Osteocyte (in vitro differentiated cells): ENCODE measurements around the gene CLEC4F. TPM values are rescaled to one million over a fixed set of nuclear protein-coding genes. Genes with fewer than 3 reads are reported as not detected.

Experiments
- DNase-seq: peaks from one replicate; pipeline ENCODE4 v3.0.0; 2021; ENCODE audit warnings: mixed read lengths; ENCODE audit not compliant: unreplicated experiment; ENCODE audit errors: extremely low spot score
- H3K27ac Mint-ChIP-seq: one replicate; pipeline ENCODE4 v1.8.0; 2021; ENCODE audit warnings: mild to moderate bottlenecking, mixed read lengths; ENCODE audit not compliant: unreplicated experiment
- H3K27me3 Mint-ChIP-seq: one replicate; pipeline ENCODE4 v1.8.0; 2021; ENCODE audit warnings: mixed read lengths; ENCODE audit not compliant: unreplicated experiment
- H3K36me3 Mint-ChIP-seq: one replicate; pipeline ENCODE4 v1.8.0; 2021; ENCODE audit warnings: mixed read lengths; ENCODE audit not compliant: unreplicated experiment
- H3K4me1 Mint-ChIP-seq: one replicate; pipeline ENCODE4 v1.8.0; 2021; ENCODE audit warnings: mixed read lengths; ENCODE audit not compliant: unreplicated experiment
- H3K4me3 Mint-ChIP-seq: one replicate; pipeline ENCODE4 v1.8.0; 2021; ENCODE audit warnings: mild to moderate bottlenecking, moderate library complexity, mixed read lengths; ENCODE audit not compliant: unreplicated experiment
- H3K9me3 Mint-ChIP-seq: one replicate; pipeline ENCODE4 v1.8.0; 2021; ENCODE audit warnings: mixed read lengths; ENCODE audit not compliant: unreplicated experiment
- CTCF ChIP-seq: fragments of 200-600 bp; sonication (generic); IDR thresholded peaks from 2 replicates; pipeline ENCODE4 v1.5.0; 2021; ENCODE audit warnings: antibody characterized with exemption, mild to moderate bottlenecking, moderate library complexity
- total RNA-seq: library from RNA; stranded (reverse); gene quantifications from 2 replicates; pipeline ENCODE4 v1.2.1, GENCODE V29; 2021

The CLEC4F gene
- total RNA-seq, 1 donor from 2014 or later = not detected

DNA sequence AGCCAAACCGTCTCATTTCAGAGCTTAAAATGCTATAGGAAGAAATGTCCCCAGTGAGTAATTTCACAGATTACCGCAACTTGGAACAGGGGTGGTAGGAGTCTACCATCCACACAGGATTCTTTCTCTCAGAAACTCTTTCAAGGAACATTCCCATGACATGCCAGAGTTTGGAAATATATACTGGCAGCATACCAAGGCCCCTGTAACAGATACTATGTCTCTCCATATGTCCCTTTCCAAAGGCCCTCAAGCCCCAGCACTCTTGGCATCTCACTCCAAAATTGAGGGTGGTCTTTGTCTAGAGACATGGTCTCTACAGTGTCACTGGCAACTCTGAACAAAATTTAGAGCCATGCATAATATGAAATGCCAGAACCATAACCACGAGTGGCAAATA is 40.9 kb downstream of the CLEC4F start:
- Mint-ChIP-seq H3K4me3 (no peak overlapping the region), H3K9me3 (no peaks in the 10 kb centered on the region), H3K36me3 (no peaks in the 10 kb centered on the region), H3K27me3 (peaks cover 58% of the 10 kb centered on the region), H3K4me1 (no peaks in the 10 kb centered on the region), H3K27ac (no peak overlapping the region)
- DNase-seq = no peak
- no peak for TF ChIP-seq CTCF

- Mint-ChIP-seq H3K9me3 (no peaks in the 10 kb centered on the region), H3K27ac (no peak overlapping the region), H3K4me3 (no peak overlapping the region), H3K4me1 (no peaks in the 10 kb centered on the region), H3K36me3 (no peaks in the 10 kb centered on the region), H3K27me3 (peaks cover 67% of the 10 kb centered on the region)
- TF ChIP-seq CTCF = no peak
- DNase-seq = no peak
These were observed 41.7 kb downstream of the CLEC4F start for GRCh38 chr2:70778676-70779075.

DNA sequence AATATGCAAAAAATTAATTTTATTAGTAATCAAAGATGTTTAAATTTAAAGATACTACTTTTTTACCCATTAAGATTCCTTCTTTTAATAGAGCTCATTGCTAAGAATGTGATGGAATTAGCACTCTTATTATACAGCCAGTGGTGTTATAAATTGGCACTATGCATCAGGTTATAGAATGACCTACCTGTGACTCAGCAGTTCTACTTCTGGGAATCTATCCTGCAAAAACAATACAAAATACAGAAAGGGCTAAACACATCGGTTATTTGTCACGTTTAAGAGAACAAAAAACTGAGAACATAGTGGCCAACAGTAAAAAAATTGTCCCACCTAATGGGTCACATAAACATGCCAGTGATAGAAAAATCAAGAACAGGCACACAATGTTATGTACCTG is 42.9 kb downstream of the CLEC4F start:
- Mint-ChIP-seq H3K36me3 (no peaks in the 10 kb centered on the region), H3K9me3 (no peaks in the 10 kb centered on the region), H3K4me1 (no peaks in the 10 kb centered on the region), H3K4me3 (no peak overlapping the region), H3K27me3 (peaks cover 76% of the 10 kb centered on the region), H3K27ac (no peak overlapping the region)
- TF ChIP-seq CTCF = no peak
- DNase-seq = no peak

DNA sequence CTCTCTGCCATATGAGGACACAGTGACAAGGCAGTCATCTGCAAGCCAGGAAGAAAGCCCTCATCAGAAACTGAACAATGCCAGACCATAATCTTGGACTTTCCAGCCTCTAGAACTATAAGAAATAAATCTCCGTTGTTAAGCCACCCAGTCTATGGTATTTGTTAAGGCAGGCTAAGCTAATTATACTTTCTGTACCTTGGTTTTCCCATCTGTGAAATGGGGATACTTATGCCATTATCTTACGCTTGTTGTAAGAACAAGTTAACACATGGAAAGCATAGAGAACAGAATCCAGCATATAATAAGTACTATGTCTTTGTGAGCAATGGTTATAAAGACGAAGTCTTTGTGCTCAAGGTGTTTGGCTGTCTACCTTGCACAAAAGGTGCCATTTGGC is 44.1 kb downstream of the CLEC4F start:
- no peak for TF ChIP-seq CTCF
- no peaks in the 10 kb centered on the region for H3K36me3 Mint-ChIP-seq
- no peak for DNase-seq
- H3K4me1 Mint-ChIP-seq = no peaks in the 10 kb centered on the region
- H3K4me3 Mint-ChIP-seq = no peak overlapping the region
- peaks cover 74% of the 10 kb centered on the region for H3K27me3 Mint-ChIP-seq
- no peak overlapping the region for H3K27ac Mint-ChIP-seq
- H3K9me3 Mint-ChIP-seq = no peaks in the 10 kb centered on the region

DNA sequence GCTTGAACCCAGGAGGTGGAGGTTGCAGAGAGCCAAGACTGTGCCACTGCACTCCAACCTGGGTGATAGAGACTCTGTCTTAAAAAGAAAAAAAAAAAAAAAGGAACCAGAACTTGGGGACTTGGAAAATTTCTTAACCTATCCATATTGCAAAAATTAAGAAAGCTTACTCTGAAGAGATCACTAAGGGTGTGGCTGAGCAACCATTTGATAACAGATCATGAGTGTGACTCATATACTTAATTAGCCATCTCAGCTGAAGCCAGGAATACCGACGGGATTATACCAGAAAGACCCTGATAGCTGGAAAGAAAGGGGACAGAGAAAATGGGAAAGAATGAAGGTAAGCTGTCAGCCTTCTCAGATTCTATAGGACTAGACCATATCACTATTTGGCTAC is 45.3 kb downstream of the CLEC4F start:
- Mint-ChIP-seq H3K27me3 (peaks cover 73% of the 10 kb centered on the region), H3K36me3 (no peaks in the 10 kb centered on the region), H3K9me3 (no peaks in the 10 kb centered on the region), H3K4me1 (no peaks in the 10 kb centered on the region), H3K27ac (no peak overlapping the region), H3K4me3 (no peak overlapping the region)
- DNase-seq = no peak
- no peak for TF ChIP-seq CTCF
